Caco-2 (cell line): ENCODE measurements around the gene CDK18. TPM values are rescaled to one million over a fixed set of nuclear protein-coding genes. Genes with fewer than 3 reads are reported as not detected.
A peak's percentile ranks its signal among the peaks of the same experiment; 100 is the strongest.

Experiments
- BruUV-seq: library from RNA; stranded (reverse); fragments of 400-500 nt; replicated peaks from 2 replicates; lab custom pipeline; 2021; lab: Mats Ljungman, UMichigan
- CTCF ChIA-PET: fragments of 300-600 bp; sonication (Branson Sonifier 250); formaldehyde crosslinking; loops from one replicate; lab custom pipeline; 2022; ENCODE audit warnings: antibody characterized with exemption; lab: Charles Lee
- POLR2A ChIA-PET: fragments of 300-600 bp; sonication (Branson Sonifier 250); formaldehyde crosslinking; loops from one replicate; lab custom pipeline; 2022; ENCODE audit warnings: antibody characterized with exemption; lab: Charles Lee
- DNase-seq, 2 experiments: peaks; one replicate each; pipeline versions ENCODE4 v3.0.0 to v3.0.0-alpha.2; 2020 to 2022
- H3K27me3 ChIP-seq: replicated peaks from 2 replicates; pipeline ENCODE4 v1.6.0; 2011; ENCODE audit warnings: low read length; ENCODE audit not compliant: control insufficient read depth, insufficient read depth
- H3K36me3 ChIP-seq: 2 replicates; pipeline ENCODE4 v1.5.1; 2011; ENCODE audit warnings: low read length; ENCODE audit not compliant: control insufficient read depth, insufficient read depth
- H3K4me1 ChIP-seq: fragments of 250-450 bp; sonication (Bioruptor Pico); 2 replicates; pipeline ENCODE4 v1.5.1; 2020; ENCODE audit warnings: mild to moderate bottlenecking
- H3K4me3 ChIP-seq: 2 replicates; pipeline ENCODE4 v1.5.1; 2011; ENCODE audit warnings: low read depth, mild to moderate bottlenecking, control low read depth, low read length
- H3K9me3 ChIP-seq: fragments of 250-450 bp; sonication (Bioruptor Pico); 2 replicates; pipeline ENCODE4 v1.5.1; 2020; ENCODE audit warnings: mild to moderate bottlenecking, moderate library complexity
- H3K27ac Mint-ChIP-seq: one replicate; pipeline ENCODE4 v1.8.0; 2022; ENCODE audit warnings: mixed read lengths; ENCODE audit not compliant: unreplicated experiment
- H3K27me3 Mint-ChIP-seq: one replicate; pipeline ENCODE4 v1.8.0; 2022; ENCODE audit warnings: mixed read lengths; ENCODE audit not compliant: insufficient read depth, unreplicated experiment
- H3K36me3 Mint-ChIP-seq: one replicate; pipeline ENCODE4 v1.8.0; 2022; ENCODE audit warnings: mild to moderate bottlenecking, mixed read lengths; ENCODE audit not compliant: insufficient read depth, unreplicated experiment
- H3K4me1 Mint-ChIP-seq: one replicate; pipeline ENCODE4 v1.8.0; 2022; ENCODE audit warnings: low read depth, mixed read lengths; ENCODE audit not compliant: unreplicated experiment
- H3K4me3 Mint-ChIP-seq: one replicate; pipeline ENCODE4 v1.8.0; 2022; ENCODE audit warnings: mild to moderate bottlenecking, moderate library complexity, mixed read lengths; ENCODE audit not compliant: unreplicated experiment
- H3K9me3 Mint-ChIP-seq: one replicate; pipeline ENCODE4 v1.8.0; 2022; ENCODE audit warnings: mixed read lengths; ENCODE audit not compliant: unreplicated experiment
- intact Hi-C: fragments of 100-400 bp; cut with micrococcal nuclease; formaldehyde crosslinking; loops from one replicate; pipeline ENCODE4 v1.10.0; 2022; ENCODE audit not compliant: unreplicated experiment
- total RNA-seq: library from RNA; stranded (reverse); gene quantifications from 2 replicates; pipeline ENCODE4 v1.2.3, GENCODE V29; 2022
- TF ChIP-seq, protein P1 (sequence below), 2 experiments: fragments of 200-600 bp in 1 of 2; IDR thresholded peaks; 1 replicate in 1 of 2; 2 replicates in 1 of 2; pipeline versions ENCODE4 v1.5.1 to v1.8.0; 2011 to 2022; ENCODE audit warnings: antibody characterized with exemption in 1 of 2, control low read depth in 1 of 2, inconsistent platforms in 1 of 2, low read depth in 1 of 2, low read length in 1 of 2, mild to moderate bottlenecking in 1 of 2, moderate library complexity in 1 of 2; ENCODE audit not compliant: insufficient read depth in 1 of 2, severe bottlenecking in 1 of 2, unreplicated experiment in 1 of 2

CDK18 gene
- total RNA-seq, 1 experiment from 2014 or later = 17.0 TPM

DNA sequence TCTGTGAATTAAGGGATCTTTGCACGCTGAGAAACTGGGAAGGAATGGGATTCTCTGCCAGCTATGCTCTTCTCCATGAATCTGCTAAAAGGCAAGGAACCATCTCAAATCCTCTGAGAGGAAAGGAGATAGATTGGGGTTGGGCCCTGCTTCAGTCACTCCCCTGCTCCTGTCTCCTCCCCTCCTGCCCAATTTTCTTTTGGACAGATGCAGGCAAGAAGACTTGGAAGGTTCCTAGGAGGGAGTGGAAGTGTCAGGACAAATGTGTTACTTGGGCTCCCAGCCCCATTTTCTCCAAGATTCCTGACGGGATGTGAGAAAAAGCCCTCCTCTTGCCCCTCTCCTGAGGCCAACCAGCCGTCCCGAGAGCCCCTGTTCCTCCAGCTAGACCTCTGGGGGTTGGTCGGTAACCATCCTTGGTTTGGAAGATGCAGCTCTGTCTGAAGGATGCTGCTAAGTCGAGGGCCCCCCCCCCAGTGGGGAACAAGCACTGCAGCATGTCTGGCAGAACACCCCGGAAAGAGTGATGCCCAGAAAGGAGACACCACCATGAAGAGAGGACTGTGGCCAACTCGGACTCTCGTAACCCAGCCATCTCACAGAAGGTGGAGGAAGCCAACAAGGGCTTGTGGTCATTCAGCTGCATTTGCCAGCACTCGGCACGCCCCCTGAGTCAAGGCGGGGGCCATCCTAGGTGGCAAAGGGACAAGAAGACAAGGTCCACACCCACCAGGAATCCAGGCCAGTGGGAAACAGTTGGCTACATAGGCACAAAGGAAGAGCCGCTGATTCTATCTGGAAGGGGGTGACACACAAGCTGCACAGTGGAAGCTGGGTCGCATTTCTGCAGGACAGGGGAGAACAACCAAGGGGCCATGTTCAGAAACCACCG, 43.7 kb downstream of the CDK18 start:
- peaks cover 16% of the 10 kb centered on the region for H3K4me1 Mint-ChIP-seq
- Histone ChIP-seq H3K4me3 (no peak overlapping the region), H3K9me3 (no peaks in the 10 kb centered on the region), H3K27me3 (no peaks in the 10 kb centered on the region), H3K4me1 (peaks cover 8% of the 10 kb centered on the region; the same call in 1 of the 2 replicates), H3K36me3 (no peaks in the 10 kb centered on the region)
- H3K4me3 Mint-ChIP-seq = no peak overlapping the region
- ChIA-PET CTCF (no interaction called here), POLR2A (no interaction called here)
- no TSS peak for BruUV-seq
- intact Hi-C loops = no loop called here
- no peak for DNase-seq
- no peaks in the 10 kb centered on the region for H3K9me3 Mint-ChIP-seq
- no peaks in the 10 kb centered on the region for H3K36me3 Mint-ChIP-seq
- H3K27me3 Mint-ChIP-seq = peaks cover 13% of the 10 kb centered on the region
- TF ChIP-seq, protein P1, sequence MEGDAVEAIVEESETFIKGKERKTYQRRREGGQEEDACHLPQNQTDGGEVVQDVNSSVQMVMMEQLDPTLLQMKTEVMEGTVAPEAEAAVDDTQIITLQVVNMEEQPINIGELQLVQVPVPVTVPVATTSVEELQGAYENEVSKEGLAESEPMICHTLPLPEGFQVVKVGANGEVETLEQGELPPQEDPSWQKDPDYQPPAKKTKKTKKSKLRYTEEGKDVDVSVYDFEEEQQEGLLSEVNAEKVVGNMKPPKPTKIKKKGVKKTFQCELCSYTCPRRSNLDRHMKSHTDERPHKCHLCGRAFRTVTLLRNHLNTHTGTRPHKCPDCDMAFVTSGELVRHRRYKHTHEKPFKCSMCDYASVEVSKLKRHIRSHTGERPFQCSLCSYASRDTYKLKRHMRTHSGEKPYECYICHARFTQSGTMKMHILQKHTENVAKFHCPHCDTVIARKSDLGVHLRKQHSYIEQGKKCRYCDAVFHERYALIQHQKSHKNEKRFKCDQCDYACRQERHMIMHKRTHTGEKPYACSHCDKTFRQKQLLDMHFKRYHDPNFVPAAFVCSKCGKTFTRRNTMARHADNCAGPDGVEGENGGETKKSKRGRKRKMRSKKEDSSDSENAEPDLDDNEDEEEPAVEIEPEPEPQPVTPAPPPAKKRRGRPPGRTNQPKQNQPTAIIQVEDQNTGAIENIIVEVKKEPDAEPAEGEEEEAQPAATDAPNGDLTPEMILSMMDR (IDR thresholded peaks at IDR 0.05; ENCODE audit: insufficient read depth in 1 of 2, low read depth in 1 of 2, low read length in 1 of 2, severe bottlenecking in 1 of 2, unreplicated experiment in 1 of 2) = no peak
- H3K27ac Mint-ChIP-seq = no peak overlapping the region

DNA sequence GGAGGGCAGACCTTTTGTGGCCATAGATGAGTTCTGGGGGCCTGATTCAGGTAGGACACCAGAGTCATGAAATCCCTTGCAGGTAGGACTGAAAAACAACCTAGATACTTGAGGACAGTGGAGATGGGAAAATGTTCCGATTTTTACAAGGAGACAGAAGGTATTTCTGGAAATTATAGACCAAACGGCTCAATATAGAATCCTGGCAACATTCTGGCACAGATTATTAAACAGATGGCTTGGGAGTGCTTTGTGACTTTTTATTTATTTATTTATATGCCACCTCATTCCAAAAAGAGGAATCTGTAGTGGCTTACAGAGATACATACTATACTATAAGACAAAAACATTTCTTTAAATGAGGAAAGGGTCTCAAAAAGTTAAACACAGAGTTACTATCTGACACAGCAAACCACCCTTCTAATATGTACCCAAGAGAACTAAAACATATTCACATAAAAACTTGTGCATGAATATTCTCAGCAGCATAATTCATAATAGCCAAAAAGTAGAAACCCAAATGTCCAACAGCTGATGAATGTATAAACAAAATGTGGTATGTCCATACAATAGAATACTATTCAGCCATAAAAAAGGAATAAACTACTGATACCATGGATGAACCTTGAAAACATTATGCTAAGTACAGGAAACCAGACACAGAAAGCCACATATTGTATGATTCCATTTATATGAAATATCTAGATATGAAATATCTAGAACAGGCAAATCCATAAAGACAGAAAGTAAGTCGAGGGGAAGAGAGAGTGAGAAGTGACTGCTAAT, 49.8 kb downstream of the CDK18 start:
- Histone ChIP-seq H3K4me1 (no peaks in the 10 kb centered on the region), H3K9me3 (peaks cover 8% of the 10 kb centered on the region), H3K27me3 (no peaks in the 10 kb centered on the region; the same call in 1 of the 2 replicates), H3K4me3 (no peak overlapping the region), H3K36me3 (no peaks in the 10 kb centered on the region)
- intact Hi-C loops = no loop called here
- H3K27ac Mint-ChIP-seq = no peak overlapping the region
- ChIA-PET CTCF (no interaction called here), POLR2A (no interaction called here)
- peaks cover 24% of the 10 kb centered on the region for H3K27me3 Mint-ChIP-seq
- H3K9me3 Mint-ChIP-seq = peaks cover 17% of the 10 kb centered on the region
- no TSS peak for BruUV-seq
- no peaks in the 10 kb centered on the region for H3K36me3 Mint-ChIP-seq
- TF ChIP-seq, protein P1 (IDR thresholded peaks at IDR 0.05; ENCODE audit: insufficient read depth in 1 of 2, low read depth in 1 of 2, low read length in 1 of 2, severe bottlenecking in 1 of 2, unreplicated experiment in 1 of 2) = no peak
- no peak overlapping the region for H3K4me3 Mint-ChIP-seq
- no peak for DNase-seq
- peaks cover 7% of the 10 kb centered on the region for H3K4me1 Mint-ChIP-seq

DNA sequence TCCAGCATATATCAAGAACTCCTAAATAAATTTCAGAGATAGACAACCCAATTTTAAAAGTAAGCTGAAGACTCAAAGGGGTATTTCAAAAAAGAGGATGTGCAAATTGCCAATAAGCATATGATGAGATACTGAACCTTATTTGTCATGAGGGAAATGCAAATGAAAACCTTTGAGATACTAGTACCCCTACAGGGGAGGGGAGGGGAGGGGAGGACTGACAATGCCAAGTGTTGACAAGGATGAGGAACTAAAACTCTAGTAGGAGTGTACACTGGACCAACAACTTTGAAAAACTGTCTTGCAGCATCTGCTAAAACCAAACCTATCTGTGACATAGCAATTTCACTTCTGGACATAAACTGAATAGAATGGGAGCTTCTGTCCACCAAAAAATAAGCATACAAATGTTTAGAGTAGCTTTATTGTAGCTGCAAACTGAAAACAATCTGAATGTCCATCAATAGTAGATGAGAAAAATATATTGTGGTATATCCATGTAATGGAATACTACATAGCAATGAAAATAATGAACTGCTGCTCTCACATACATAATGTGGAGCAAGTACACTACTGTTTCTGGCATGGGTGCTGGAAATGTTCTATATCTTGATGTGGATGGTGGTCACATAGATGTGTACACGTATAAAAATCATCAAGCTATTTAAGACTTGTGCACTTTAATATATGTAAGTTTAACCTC, 57.2 kb downstream of the CDK18 start:
- intact Hi-C loops = no loop called here
- H3K9me3 ChIP-seq = peaks cover 4% of the 10 kb centered on the region; the same call in 1 of the 2 replicates
- H3K4me1 ChIP-seq = peaks cover 8% of the 10 kb centered on the region
- ChIA-PET CTCF (interaction anchor here (0.6 to 1.4 kb wide), 2 partner anchors 30 to 96 kb away, joined by 3 read pairs; no protein-coding TSS in a partner anchor), POLR2A (no interaction called here)
- TF ChIP-seq, protein P1 (IDR thresholded peaks at IDR 0.05; ENCODE audit: insufficient read depth in 1 of 2, low read depth in 1 of 2, low read length in 1 of 2, severe bottlenecking in 1 of 2, unreplicated experiment in 1 of 2) = no peak
- peaks cover 20% of the 10 kb centered on the region for H3K27me3 Mint-ChIP-seq
- no TSS peak for BruUV-seq
- H3K36me3 Mint-ChIP-seq = no peaks in the 10 kb centered on the region
- no peaks in the 10 kb centered on the region for H3K36me3 ChIP-seq
- no peak overlapping the region for H3K4me3 ChIP-seq
- H3K4me1 Mint-ChIP-seq = peaks cover 17% of the 10 kb centered on the region
- peak in 1 of 2 experiments; percentile 3 for DNase-seq
- peaks cover 2% of the 10 kb centered on the region for H3K27me3 ChIP-seq
- H3K4me3 Mint-ChIP-seq = no peak overlapping the region
- H3K27ac Mint-ChIP-seq = no peak overlapping the region
- H3K9me3 Mint-ChIP-seq = peaks cover 31% of the 10 kb centered on the region
